ENCODE results near the gene PROK2.

DNA sequence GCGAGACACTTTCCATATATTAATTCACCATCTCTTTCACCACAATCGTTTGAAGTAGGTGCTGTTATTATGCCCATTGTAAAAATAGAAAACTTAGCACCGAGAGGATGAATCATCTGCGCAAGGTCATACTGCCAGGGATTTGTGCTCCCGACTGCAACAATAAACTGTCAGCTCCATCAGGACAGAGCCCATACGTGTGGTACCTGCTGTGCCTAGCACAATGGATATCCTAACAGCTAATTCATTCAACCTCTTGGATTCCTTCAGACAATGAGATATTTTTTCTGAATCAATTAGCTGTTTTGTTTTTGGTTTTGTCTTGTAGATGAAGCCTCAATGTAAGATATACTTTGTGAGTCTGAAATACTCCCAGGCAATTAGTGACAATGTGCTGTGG, 32.3 kb upstream of the PROK2 start:
- TF ChIP-seq CTCF (IDR thresholded peaks at IDR 0.05) = no peak
- no peak for TF ChIP-seq POLR2A (IDR thresholded peaks at IDR 0.05)
